ENCODE measurements around the gene IGSF6. TPM values are rescaled to one million over a fixed set of nuclear protein-coding genes. Genes with fewer than 3 reads are reported as not detected.

The IGSF6 gene
- total RNA-seq, 1 donor from 2014 or later, result 0.26 TPM

DNA sequence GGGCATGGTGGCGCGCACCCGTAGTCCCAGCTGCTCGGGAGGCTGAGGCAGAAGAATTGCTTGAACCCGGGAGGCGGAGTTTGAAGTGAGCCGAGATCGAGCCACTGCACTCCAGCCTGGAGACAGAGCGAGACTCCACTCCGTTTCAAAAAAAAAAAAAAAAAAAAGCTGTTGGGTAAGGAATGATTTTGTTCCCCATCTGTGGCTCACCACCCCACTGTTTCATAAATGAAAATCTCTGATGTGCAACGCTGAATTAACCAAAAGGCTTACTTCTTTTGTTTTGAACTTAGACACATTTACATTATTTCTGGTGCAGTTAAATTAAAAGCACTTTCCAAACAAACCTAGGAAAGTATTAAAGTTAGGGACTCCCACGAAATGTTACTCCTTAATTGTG lies 54.2 kb downstream of the IGSF6 start:
- Histone ChIP-seq H3K27me3 (ENCODE audit: control insufficient read depth, insufficient read depth, low read length) (no peaks in the 10 kb centered on the region), H3K4me3 (ENCODE audit: low read depth, low read length) (no peak overlapping the region), H3K36me3 (ENCODE audit: control insufficient read depth, insufficient read depth, low read length) (no peaks in the 10 kb centered on the region)
- TF ChIP-seq, protein P1, sequence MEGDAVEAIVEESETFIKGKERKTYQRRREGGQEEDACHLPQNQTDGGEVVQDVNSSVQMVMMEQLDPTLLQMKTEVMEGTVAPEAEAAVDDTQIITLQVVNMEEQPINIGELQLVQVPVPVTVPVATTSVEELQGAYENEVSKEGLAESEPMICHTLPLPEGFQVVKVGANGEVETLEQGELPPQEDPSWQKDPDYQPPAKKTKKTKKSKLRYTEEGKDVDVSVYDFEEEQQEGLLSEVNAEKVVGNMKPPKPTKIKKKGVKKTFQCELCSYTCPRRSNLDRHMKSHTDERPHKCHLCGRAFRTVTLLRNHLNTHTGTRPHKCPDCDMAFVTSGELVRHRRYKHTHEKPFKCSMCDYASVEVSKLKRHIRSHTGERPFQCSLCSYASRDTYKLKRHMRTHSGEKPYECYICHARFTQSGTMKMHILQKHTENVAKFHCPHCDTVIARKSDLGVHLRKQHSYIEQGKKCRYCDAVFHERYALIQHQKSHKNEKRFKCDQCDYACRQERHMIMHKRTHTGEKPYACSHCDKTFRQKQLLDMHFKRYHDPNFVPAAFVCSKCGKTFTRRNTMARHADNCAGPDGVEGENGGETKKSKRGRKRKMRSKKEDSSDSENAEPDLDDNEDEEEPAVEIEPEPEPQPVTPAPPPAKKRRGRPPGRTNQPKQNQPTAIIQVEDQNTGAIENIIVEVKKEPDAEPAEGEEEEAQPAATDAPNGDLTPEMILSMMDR (IDR thresholded peaks at IDR 0.05; ENCODE audit: insufficient read depth, low read length, severe bottlenecking), result no peak
- FAIRE-seq (no peak), DNase-seq (ENCODE audit: low read depth) (no peak)

DNA sequence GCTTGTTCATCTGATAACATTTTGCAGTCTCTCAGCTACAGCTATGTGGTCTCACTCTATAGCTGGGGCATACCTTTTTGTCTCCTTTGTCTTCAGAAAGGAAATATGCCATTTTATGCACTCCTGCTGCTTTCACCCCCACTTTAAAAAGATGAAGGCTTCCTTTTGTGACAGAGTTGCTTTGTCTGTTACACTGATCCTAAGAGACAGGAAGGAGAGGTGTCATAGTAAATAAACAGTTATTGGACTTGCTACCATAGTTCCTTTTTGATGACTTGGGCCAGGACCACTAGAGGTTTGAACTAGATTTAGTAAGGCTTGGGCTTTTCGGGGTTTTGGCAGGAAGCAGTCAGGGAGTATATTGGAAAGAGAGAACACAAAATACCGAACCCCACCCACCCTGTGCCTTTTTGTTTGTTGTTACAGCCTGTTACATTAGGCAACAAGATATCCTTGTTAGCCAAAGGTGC lies 54.8 kb downstream of the IGSF6 start:
- H3K36me3 ChIP-seq (ENCODE audit: control insufficient read depth, insufficient read depth, low read length), result no peaks in the 10 kb centered on the region
- FAIRE-seq (no peak), DNase-seq (ENCODE audit: low read depth) (no peak)
- TF ChIP-seq, protein P1 (IDR thresholded peaks at IDR 0.05; ENCODE audit: insufficient read depth, low read length, severe bottlenecking), result no peak
- no peak overlapping the region for H3K4me3 ChIP-seq (ENCODE audit: low read depth, low read length)
- no peaks in the 10 kb centered on the region for H3K27me3 ChIP-seq (ENCODE audit: control insufficient read depth, insufficient read depth, low read length)

DNA sequence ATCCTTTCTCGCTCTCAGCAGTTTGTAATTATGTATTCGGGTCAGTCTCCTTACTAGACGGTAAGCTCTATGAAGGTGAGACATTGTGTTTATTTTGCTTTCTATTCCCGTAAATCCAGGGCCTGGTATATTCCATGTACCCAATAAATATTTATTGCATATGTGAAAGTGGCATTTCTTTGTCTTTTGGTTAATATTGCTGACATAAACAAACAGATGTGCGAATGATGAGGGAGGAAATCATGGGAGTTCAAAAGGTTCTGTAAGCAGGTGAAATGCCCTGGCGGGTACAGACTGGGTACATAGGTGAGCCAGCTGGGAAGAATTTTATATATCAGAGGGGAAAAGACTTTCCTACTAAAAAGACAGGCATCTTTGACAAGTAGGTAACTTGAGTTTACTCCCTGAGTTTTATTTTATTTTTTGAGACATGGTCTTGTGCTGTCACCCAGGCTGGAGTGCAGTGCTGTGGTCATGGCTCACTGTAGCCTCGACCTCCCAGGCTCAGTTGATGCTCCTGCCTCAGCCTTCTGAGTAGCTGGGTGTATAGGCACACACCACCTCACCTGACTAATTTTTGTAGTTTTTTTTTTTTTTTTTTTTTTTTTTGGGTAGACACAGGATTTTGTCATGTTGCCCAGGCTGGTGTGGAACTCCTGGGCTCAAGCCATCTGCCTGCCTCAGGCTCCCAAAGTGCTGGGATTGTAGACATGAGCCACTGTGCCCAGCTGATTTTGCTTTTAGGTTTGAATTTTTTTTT lies 58.7 kb downstream of the IGSF6 start:
- FAIRE-seq (no peak), DNase-seq (ENCODE audit: low read depth) (no peak)

DNA sequence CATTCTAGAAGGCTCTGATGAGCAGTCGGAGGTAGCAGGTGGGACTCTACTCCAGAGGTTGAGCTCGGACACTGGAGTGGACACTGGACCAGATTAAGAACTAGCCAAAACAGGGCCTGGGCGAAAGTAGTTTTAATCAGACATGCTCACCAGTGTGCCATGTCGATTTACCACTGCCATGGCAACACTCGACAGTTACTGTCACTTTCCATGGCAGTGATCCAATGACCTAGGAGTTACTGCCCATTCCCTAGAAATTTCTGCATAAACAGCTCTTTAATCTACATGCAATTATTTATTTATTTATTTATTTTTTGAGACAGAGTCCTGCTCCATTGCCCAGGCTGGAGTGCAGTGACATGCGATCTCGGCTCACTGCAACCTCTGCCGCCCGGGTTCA lies 60.2 kb downstream of the IGSF6 start:
- TF ChIP-seq, protein P1 (IDR thresholded peaks at IDR 0.05; ENCODE audit: insufficient read depth, low read length, severe bottlenecking), result no peak
- Histone ChIP-seq H3K4me3 (ENCODE audit: low read depth, low read length) (no peak overlapping the region), H3K27me3 (ENCODE audit: control insufficient read depth, insufficient read depth, low read length) (no peaks in the 10 kb centered on the region), H3K36me3 (ENCODE audit: control insufficient read depth, insufficient read depth, low read length) (no peaks in the 10 kb centered on the region)
- FAIRE-seq (no peak), DNase-seq (ENCODE audit: low read depth) (no peak)

More for the DNA sequence above, 58.7 kb downstream of the IGSF6 start:
- Histone ChIP-seq H3K4me3 (ENCODE audit: low read depth, low read length) (no peak overlapping the region), H3K36me3 (ENCODE audit: control insufficient read depth, insufficient read depth, low read length) (no peaks in the 10 kb centered on the region), H3K27me3 (ENCODE audit: control insufficient read depth, insufficient read depth, low read length) (no peaks in the 10 kb centered on the region)
- TF ChIP-seq, protein P1 (IDR thresholded peaks at IDR 0.05; ENCODE audit: insufficient read depth, low read length, severe bottlenecking), result no peak

DNA sequence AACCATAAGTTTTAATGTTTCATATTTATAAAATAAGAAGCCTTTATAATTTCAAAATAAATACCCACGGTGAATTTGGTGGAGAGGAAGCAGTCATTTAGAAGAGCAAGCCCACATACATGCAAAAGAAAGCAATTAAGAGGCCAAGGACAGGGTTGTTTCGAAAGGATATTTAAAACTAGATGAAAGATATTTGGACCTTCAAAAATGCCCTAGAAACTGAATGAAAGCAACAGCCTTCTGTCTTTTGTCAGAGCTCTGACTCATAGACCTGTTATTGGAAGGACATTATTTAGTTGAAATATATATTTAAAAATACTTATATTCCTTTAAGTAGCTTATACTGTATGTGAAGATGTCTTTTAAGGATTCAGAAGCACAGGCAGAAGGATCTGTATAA lies 61.6 kb downstream of the IGSF6 start:
- no peaks in the 10 kb centered on the region for H3K36me3 ChIP-seq (ENCODE audit: control insufficient read depth, insufficient read depth, low read length)
- no peaks in the 10 kb centered on the region for H3K27me3 ChIP-seq (ENCODE audit: control insufficient read depth, insufficient read depth, low read length)
- TF ChIP-seq, protein P1 (IDR thresholded peaks at IDR 0.05; ENCODE audit: insufficient read depth, low read length, severe bottlenecking), result no peak
- DNase-seq (ENCODE audit: low read depth) (no peak), FAIRE-seq (no peak)
- H3K4me3 ChIP-seq (ENCODE audit: low read depth, low read length), result no peak overlapping the region

DNA sequence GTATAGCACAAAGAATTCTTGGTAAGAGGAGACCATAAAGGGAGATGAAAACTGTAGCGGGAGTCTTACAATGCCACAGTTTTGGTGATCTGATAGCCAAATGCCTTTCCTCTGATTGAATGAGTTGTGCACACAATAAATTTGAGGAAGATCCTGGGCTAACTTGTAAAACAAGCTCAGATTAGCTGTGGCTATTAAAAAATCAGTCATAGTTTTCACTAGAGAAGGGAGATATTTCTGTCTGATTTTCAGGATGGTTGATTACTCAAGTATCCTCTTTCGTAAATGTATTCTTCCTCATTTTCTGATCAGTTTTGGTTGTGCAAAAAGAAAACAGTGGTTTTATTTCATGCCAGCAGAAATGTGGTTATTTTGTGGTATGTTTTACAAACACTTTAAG lies 62.1 kb downstream of the IGSF6 start:
- TF ChIP-seq, protein P1 (IDR thresholded peaks at IDR 0.05; ENCODE audit: insufficient read depth, low read length, severe bottlenecking), result no peak
- H3K27me3 ChIP-seq (ENCODE audit: control insufficient read depth, insufficient read depth, low read length), result no peaks in the 10 kb centered on the region
- H3K36me3 ChIP-seq (ENCODE audit: control insufficient read depth, insufficient read depth, low read length), result no peaks in the 10 kb centered on the region
- FAIRE-seq (no peak), DNase-seq (ENCODE audit: low read depth) (peak; percentile 57)
- H3K4me3 ChIP-seq (ENCODE audit: low read depth, low read length), result no peak overlapping the region

Data from bronchial epithelial cell (primary cell).